Endothelial cell of hepatic sinusoid (primary cell): ENCODE data around the gene BNC2.

Experiments
- in situ Hi-C: cut with HindIII; loops from 2 replicates; pipeline ENCODE4 v1.10.0; 2017; ENCODE audit warnings: low sequenced_read_pairs

BNC2 gene

DNA sequence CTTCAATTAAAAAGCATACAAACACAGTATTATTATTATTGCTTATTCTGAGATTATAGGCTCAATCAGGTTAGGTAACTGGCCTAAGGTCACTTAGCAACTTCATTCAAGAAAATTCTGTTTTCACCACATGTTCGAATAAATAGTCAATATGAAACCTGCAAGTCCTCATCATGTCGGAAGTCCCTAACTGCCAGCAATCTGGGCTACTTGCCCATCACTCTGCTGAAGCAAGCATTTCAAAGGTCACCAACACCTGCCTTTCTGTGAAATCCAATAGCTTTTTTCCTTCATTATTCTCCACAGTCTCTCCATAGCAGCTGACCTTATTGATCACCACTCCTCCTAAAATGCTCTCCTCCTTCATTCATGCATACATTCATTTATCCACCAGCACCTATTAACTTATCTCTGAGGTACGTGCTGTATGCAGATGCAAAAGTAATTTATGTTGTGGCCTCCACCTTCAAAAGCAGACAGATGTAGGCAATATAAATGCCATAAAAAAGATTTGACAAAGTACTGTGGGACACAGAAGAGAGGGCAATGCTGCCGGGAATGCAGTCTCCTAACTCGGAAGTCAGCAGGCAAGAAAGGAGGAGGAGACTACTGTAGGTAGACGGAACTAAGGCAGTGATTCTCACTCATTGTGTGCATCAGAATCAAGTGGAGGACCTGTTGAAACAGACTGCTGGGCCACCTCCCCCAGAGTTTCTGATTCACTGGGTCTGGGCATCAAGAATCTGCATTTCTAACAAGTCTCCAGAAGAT lies 310.9 kb downstream of the BNC2 start:
- in situ Hi-C loops: no loop called here

DNA sequence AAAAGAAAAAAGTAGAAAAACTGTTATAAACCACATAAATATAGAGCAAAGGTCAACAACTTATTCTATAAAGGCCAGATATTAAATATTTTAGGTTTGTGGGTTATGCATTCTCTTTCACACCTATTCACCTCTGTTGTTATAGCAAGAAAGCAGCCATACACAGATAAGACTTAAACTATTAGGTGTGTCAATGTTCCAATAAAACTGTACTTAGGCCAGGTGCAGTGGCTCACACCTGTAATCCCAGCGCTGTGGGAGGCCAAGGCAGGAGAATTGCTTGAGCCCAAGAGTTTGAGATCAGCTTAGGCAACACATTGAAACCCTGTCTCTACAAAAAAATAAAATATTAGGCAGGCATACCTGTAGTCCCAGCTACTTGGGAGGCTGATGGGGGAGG lies 314.7 kb downstream of the BNC2 start:
- in situ Hi-C loops: no loop called here

DNA sequence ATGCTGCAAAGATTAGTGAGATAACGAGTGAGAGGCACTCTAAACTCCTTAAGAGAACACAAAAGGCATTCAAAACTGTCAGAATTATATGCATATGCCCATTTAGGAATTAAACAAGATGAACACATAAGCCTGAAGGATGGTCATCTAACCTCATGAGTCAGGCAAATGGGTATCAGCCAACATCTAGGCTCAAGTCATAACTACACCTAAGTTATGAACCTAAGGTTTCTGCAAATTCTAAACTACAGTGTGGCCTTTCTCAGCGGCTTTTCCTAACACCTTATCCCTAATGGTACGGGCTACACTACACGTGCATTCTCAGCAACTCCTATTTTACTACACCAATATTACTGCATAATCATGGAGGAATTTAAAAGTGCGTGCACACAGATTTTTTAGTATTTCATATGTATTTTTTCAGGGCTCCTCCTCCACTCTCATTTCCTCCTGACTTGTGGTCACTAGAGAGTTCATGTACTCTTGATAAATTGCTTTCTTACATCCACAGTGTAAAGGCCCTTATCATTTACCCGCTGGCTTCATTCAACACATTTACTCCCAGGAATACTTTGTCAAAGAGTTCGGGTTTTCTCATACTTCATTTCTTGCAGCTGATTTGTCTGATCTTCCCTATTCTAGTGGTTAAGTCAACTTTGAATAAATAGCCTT lies 316.5 kb downstream of the BNC2 start:
- in situ Hi-C loops: no loop called here

DNA sequence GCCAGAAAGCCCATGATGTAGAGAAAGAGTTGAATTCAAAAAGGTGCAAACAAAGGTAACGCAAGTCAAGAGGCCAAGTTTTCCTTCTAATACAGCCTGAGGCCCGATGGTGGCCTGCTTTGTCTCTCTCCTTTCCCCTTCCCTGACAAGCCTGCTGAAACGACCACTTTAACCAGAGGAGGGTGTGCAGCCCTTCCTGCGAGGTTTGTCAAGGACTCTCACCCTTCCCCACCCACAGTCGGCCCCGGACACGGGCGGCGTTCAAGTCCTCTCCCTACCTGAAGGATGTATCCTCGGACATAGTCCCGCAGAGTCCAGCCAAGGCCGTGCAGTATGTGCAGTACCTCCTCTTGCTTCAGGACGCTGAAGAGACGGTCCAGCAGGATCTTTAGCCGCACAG lies 318.2 kb downstream of the BNC2 start:
- in situ Hi-C loops: no loop called here

DNA sequence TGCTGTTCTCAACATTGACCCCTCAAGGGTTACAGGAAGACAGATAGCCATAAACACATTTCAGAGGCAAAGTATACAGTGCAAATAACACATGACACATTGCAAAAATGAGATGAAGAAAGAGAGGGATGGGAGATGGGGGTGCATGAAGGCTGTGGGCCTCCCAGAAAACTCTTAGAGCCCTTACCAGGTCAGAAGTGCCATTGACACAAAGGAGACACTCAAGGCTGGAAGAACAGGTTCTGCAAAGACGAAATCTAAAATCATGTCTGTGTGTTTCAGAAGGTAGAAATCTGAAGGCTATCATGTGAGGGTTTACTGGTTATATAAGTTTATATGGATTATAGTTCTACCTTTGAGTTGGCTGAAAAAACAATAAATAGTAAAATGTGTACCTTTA lies 318.8 kb downstream of the BNC2 start:
- in situ Hi-C loops: no loop called here

DNA sequence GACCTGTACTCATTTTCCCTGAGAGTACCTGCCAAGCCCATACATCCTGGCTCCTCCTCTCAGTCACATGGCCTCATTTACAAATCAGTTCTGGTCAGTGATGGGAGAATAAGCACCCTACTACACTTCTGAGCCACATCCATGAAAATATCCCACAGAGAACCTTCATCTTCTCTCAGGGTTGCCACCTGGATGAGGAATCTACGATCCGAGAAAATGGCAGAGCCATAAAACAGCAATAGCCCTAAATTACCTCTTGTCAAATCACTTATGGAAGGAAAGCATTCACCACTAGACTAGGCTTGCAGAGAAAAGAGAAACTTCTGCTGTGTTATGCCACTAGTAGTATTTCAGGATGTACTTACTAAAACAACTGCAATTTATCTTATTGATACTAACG lies 324.8 kb downstream of the BNC2 start:
- in situ Hi-C loops: no loop called here

DNA sequence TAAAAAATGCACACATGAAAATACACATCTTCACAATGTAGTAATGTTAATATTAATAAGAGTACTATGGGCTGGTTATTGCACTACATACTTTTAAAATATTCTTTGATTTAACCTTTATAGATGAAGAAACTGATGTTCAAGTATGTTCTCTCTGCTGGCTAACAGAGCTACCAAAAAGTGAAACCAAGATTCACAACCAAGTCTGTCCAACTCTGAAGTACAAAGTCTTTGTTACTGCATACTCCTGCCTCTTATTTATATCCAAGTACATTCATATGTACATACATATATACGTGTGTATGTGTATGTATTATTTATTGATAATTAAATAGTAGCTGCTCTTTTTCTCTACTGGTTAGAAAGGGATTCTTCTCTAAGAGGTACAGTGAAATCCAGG lies 325.6 kb downstream of the BNC2 start:
- in situ Hi-C loops: no loop called here

DNA sequence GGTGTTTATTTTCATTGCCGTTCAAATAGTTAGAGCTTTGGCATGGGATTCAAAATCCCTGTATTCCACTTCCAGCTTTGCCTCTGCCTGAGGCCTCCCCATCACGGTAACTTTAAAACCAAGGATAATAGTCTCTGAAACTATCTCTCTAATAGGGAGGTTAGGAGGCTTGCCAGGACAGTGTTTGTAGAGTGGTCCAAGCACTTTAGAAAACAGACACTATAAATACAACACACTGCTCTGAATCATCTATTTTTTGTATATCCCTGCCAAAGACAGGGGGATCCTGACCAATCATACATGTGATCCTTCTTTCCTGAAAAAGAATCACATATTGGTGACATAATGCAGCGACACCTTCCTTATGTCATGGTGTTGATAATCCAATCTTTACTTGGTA lies 326.8 kb downstream of the BNC2 start:
- in situ Hi-C loops: no loop called here

DNA sequence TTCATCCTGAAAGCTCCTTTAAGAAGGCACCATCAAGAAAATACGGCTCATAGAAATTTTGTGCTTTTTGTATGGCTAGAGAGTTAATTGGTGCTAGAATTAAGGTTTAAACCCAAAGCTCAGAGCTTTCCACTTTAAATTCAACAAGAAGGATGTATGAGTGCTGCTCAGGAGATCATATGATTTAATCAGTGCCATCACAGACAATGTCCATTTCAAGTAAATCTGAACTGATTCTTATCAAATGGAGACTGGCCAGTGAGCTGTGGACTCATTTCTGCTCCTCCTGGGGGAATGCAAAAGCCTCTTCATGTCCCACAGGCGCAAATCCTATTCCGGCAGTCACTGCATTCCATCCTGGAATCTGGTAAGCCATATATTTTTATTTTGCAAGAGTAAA lies 327.2 kb downstream of the BNC2 start:
- in situ Hi-C loops: no loop called here

DNA sequence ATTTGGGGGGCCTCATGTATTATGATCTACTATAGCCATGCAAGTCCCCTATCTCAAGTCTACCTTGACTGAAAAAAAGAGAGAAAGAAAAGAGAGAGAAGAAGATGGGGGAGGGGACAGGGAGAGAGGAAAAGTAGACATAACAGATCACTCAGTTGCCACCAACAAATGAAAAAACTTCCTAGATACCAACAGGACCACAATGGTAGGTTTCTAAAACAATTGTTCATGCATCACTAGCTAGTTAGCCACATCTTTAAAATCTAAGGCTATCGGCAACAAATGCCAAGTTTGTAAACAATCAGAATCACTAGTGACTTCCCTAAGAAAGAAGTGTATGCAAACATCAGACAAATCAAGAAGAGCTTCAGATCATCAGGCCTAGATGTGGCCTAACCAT lies 328.2 kb downstream of the BNC2 start:
- in situ Hi-C loops: no loop called here

DNA sequence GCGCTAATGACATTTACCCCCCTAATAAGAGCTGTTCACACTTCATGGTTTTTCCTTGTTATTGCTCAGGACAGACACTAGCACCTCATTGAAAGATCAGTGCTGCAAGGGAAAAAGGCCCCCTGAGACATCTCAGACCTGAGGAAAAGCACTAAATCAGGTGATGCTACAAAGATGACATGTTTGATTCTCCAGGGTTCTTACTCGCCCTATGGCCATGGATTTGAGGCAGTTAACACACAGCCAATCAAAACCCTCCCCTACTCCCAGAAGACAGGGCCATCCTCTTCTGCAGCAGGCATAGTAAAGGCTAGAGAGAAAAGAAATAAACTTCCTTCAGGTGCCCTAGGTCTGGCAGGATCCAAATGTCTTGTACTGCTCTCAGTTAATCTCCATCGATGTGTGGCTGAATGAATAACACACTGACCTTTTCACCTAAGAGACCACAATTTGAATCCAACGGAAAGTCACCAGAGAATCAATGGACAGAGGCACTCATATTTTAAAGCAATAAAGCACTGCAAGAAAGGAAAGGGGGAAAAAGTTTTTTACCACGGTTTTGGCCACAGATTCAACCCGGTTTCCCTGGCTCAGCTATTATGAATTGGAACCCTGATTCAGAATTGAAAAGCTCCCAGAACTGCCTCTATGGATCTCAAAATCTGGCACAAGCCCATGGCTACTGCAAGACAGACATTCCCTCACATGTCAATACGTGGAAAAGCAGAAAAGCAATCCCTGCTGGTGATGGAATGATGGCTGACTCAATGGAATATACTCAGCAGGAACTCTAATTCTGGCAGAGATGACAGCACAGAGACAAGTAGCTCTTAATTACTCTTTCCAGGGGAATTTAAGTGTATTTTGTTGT lies 329.5 kb downstream of the BNC2 start:
- in situ Hi-C loops: no loop called here

DNA sequence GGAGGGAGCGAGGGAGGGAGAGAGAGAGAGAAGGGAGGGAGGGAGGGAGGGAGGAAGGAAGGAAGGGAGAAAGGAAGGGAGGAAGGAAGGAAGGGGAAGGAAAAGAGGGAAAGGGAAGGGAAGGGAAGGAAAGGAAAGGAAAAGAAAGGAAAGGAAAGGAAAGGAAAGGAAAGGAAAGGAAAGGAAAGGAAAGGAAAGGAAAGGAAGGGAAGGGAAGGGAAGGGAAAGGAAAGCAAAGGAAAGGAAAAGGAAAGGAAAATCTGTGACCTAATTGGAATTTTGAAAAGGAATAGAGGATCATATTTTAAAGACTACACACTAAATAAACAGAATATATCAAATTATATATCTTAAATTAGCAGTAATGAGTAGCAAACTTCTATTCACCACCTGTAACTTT lies 330.8 kb downstream of the BNC2 start:
- in situ Hi-C loops: loop anchor here (5.0 kb wide), 1 partner anchor 77 kb away; no protein-coding TSS in a partner anchor

DNA sequence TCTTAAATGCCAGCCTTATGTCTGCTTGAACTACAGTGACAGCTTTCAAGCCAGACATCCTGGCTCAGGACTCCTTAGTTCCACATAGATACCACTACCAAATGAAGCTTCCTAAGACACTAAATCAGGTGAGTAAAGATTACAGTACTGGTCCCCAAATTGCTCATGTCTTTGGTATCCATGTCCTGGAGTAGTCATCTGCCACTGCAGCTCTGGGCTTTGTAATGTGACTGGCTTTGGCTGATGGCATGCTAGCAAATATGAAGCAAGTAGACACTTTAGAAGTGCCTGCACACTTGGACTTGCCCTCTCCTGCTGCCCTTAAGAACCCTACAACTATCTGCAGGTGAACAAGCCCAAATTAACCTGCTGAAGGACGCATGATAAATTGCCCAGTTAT lies 334.9 kb downstream of the BNC2 start:
- in situ Hi-C loops: loop anchor here (5.0 kb wide), 1 partner anchor 73 kb away; no protein-coding TSS in a partner anchor

DNA sequence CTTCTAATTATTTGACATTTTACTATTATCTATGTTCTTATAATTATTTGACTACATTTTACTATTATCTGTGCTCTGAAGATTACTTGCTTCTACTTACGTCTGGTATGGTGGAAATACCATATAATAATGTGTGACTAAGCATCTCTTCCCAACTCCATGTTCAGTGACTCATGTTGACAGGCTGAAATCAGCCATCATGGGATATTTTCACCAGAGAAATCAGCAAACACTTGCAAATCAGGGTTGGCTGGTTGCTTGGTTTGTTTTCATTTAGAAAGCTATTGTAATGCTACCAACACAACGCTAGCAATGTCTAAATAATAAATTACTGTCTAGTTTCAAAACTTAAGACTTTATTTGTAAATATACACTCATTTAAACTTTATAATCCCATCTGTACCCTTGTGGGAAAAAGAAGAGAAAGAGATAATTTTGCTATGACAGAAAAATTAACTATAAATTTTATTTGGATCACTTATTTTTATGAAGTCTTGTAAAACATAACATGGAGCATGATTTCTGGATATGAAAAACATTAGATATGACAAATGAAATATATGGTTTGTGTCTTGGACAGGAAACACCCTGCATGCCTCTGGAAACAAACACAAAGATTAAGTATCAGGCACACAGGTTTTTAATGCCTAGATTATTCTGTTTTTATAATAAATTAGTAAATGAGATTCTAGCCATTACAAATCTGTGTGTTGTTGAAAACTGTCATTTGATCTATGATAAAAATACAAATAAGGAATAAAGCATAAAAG lies 337.6 kb downstream of the BNC2 start:
- in situ Hi-C loops: no loop called here

DNA sequence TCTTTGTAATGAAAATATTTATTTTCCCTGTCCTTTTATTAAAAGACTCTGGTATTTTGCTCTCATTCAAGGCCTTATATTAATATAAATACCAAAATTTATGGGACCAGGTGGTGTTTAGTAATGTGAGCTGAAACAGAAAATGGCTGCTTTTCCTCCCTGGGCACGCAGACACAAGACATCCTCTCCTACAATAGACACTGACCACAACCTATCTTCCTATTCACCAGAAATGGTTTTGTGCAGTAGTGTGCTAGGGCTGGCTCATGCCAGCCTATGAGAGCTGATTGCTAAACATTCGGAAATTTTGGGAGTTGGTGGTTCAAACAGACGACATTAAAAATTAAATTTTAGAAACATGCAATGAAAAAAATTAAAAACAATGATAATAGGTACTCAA lies 338.2 kb downstream of the BNC2 start:
- in situ Hi-C loops: no loop called here

DNA sequence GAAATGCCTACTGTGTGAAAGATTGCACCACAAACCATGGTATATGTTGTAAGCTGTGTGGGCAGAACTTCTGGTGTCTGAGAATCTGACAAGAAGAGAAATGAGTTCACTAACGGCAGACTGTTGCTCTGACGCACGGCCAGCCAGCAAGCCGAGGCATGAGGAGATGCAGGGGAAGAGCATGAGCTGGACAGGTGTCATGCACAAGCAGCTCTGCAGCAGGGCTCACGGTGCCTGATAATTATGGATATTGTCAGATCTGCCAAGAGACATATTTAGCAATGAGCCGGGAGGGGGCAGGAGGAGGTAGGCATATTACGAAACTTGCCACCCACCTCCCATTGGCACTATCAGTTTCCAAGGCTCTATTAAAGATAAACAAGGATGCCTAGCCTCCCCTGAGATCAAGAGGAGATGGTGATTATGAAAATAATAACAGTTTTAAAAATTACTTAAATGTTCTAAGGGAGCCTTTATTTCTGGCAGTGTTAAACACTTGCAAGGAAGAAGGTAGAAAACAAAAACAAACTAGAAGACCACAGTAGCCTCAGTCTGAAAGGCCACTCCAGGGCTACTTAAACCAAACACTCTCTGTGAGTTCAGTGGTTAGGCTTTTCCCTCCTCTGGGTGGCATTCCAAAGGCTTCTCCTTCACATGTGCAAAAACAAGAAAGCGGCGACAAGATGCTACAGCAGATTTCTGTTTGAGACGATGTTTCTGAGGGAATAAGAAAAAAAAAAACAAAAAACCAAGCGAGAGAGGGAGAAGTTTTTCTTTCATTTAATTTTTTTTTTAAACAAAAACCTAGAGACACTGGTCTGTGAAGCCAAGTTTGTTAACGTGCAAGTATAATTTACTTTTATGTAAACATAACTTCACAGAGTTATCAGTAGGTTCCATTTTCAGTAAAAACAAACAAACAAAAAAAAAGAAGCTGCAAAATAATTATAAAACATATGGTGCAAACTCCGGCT lies 339.5 kb downstream of the BNC2 start:
- in situ Hi-C loops: no loop called here

DNA sequence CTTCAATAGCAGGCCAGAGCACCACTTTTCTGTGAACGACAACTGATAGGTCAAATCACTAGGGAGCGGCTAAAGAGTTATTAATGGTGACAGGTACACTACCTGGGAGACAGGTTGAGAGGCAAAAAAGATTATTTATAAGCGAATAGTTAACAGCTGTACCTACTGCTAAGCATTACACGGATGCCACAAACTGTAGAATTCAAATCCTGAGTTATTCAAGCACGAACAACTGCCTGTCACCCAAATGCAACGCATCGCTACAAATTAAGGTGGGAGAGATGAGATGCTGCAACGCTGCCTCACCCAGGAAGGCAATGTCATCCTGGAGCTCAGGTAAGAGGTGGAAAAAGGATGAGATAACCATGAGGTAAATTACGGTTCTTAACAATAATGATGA lies 342.9 kb downstream of the BNC2 start:
- in situ Hi-C loops: loop anchor here (5.0 kb wide), 1 partner anchor 80 kb away; no protein-coding TSS in a partner anchor

DNA sequence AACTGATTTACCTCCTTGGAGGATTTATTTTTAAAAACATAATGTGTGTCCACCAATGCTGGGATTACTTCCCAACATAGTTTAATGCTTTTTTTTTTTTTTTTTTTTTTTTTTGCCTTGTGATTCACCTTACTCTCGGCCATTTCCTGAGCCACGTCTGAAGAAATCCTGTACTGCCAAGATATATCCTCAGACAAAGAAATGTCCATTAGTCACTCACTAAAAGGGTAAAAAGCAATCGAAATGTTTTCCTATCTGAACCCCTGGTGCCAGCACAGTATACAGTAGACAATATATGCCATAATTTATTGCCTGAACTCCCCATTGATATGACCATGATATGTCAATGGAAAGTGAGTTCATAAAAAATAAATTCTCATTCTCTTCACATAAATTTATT lies 344.1 kb downstream of the BNC2 start:
- in situ Hi-C loops: loop anchor here (5.0 kb wide), 1 partner anchor 81 kb away; no protein-coding TSS in a partner anchor

DNA sequence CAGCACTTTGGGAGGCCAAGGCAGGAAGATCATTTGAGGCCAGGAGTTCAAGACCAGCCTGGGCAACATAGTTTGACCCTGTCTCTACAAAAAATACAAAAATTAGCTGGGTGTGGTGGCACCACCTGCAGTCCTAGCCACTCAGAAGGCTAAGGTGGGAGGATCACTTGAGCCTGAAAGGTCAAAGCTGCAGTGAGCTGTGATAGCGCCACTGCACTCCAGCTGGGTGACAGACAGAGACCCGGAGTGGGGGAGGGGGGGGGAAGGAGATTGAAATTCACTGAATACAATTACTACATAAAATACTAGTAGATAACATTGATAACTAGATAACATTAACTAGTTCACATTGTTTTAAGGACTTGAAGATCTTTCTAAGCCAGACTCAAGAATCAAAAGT lies 345.6 kb downstream of the BNC2 start:
- in situ Hi-C loops: loop anchor here (5.0 kb wide), 1 partner anchor 82 kb away; no protein-coding TSS in a partner anchor
